Measurements from ENCODE around the gene ACSL6.

ACSL6 gene

DNA sequence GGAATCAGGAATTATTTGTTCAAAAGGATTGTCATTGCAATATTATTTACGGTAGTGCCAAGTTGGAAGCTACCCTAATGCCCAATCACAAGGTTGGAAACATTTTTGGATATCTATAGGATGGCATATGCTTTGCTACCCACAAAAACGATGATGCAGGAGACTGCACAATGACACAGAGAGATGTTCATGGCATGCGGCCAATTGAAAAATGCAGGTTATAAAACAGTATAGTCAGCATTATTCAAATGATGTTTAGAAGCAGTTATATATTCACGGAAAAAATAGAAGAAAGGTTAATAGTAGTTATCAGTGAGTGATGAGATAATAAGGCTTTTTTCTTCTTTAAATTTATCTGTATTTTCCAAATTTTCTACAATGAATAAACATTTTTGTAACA lies 5.9 kb upstream of the ACSL6 start:
- DNase-seq (ENCODE audit: low read depth), result no peak

- no peak for DNase-seq (ENCODE audit: low read depth)
Measured at GRCh38 chr5:132016721-132017250, 5.3 kb upstream of the ACSL6 start.

- no peak for DNase-seq (ENCODE audit: low read depth)
Measured at GRCh38 chr5:132013711-132014110, 2.3 kb upstream of the ACSL6 start.

DNA sequence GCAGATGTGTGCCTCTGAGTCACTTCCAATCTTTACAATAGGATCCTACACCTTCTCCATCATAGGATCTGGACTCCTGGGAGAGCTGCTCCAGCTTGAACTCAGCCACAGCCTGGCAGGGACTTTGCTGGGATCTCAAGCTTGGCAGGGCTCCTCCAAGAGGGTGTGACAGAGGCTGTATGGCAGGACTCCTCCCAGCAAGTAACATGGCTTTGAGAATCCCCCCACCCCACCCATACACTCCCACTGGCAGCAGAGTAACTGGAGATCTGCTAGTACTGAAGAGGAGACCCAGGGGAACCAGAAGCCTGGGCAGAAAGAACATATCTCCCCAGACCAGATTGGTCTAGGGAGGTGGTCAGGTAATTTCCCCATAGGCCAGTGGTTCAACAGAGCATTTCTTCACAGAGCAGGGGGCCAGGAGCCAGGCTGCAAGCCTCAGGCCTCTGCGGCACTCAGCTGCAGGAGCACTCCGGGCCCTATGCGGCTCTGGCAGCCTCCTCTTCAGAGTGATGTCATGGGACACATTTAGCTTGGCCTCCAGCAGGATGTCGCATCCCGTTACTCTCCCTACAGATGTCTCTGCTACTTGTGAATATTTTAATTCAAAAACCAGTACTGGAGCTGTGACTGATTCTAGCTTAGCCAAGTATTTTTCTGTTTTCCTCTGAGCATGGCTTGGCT lies 1.7 kb upstream of the ACSL6 start:
- no peak for DNase-seq (ENCODE audit: low read depth)

DNA sequence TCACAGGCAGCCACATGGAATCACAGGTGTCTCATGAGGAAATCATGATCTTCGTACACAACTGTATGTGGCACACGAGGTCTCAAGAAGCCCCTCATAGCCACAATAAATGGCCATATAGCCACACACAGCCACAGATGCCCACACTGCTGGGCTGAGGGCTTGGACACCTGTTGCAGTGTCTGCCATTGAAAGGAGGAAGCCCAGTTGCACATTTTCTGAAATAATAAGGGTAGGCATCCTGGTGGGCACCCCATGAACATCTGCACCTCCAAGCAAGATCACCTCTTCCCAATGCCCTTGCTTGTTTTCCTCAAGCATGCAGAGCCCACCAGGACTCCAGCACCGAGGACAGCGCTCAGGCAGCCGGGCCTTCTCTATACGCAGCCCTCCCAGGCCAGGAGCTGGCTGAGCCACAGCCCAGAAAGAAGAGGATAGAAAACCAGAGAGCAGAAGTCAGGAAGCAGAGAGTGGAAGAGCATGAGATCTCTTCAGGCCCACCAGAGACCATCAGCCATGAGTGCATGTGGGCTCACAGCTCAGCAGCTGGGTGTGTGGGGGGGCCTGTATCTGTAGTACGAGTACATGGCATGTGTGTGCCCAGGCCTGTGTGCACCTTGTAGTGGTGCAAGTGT lies 1.0 kb upstream of the ACSL6 start:
- DNase-seq (ENCODE audit: low read depth), result no peak

DNA sequence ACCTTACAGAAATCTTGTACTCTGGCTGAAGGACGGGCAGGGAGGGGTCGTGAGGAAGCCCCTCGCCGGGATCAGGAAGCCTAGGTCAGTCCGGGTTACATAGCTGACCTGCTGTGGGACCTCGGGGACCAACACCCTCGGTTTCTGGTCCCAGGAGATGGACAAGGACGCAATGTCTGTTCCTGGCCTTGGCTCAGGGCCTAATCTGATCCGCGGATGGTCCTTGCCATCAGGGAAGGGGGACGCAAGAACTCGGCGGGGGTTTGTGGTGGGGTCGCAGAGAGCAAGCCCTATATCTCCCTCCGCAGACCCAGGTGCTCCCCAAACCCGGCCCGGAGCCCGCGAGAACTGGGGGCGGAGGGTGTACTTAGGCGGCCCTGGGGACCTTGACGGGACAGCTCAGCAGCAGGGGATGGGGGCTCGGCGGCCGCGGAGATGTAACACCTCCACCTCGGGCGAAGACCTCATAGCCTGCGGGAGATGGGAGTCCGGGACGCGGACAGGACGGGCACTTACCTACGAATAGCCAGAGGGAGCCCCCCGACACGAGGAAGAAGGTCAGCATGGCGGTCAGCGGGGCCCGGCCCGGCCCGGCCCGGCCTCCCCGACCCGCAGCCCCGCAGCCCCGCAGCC lies 353 bp downstream of the ACSL6 start:
- no peak for DNase-seq (ENCODE audit: low read depth)

DNA sequence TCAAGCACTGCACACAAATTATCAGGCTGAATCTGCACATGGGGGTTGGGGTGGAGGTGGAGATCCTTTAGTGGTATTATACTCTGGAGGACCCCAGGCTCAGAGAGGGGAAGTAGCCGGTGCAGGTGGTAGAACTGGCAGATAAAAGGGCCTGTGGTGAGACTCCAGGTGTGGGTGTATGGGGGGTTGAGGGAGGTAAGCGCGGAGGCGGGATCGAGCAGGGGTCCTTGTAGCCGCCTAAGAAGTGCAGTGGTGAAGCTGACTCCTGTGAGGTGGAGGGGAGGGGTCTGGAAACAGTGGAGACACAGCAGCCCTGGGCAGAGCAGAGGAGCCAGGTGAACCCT lies 841 bp downstream of the ACSL6 start:
- DNase-seq (ENCODE audit: low read depth), result no peak

DNA sequence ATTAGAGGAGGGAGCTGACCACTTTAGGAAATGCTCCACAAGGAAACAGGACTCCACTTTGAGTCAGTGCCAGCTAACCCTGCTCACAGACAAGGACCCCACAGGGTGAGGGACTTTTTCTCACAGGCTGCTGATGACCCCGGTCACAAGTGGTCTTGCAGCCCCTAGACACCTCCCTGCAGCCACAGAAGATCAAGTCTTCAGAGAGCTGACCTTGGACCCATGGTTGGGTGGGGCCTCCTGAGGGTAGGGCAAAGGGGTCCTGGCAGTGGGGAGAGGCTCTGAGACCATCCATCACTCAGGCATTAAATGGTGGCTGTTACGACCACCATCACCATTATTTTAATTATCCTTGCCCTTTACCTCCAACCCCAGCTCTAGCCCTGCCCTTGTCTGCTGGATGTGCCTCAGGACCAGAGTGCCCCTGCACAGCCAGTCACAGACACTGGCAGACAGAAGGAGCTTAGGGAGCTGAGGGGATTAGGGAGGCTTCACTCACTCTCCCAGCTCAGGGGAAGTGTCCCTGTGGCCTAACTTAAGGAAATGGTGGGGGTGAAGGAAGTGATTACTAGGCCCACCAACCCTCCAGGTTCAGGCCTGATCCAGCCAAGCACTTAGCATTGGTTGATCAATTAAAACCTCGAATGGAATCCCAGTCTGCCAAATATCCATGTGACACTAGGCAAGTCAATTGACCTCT lies 1.6 kb downstream of the ACSL6 start:
- no peak for DNase-seq (ENCODE audit: low read depth)

DNA sequence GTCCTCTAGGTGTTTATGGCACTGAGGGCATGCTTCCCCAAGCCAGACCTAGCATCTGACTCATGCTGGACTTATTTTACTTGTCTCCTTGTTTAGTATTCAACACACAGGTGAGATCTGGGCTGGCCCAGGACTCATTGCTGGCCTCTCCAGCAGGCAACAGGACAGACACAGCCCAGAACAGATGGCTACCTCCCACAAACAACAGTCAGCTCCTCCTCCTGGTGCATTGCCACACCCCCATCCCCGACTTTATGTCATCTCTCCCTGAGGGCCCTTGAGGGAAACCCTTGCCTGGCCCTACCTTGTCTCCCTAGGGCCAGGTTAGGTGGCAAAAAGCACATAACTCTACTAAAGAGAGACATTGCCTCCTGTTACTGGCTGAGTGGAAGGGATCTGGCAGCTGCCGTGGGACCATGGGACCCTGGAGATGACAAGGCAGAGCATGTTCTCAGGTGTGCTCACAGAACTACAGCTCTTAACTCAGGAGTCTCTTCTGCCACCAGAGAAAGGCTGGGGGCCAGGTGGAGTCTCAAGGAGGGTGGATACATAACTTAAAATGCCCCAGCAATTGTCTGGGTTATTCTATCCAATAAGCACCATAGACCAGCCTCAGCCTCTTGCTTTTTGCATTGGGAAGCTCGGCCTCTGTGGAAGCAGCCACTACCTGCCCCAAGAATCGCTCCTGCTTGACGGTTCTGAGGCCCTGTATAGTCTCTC lies 2.3 kb downstream of the ACSL6 start:
- DNase-seq (ENCODE audit: low read depth), result no peak

GRCh38 chr5:132008163-132008473 lies 3.3 kb downstream of the ACSL6 start:
- DNase-seq (ENCODE audit: low read depth), result no peak

- peak; percentile 41 for DNase-seq (ENCODE audit: low read depth)
Measured at GRCh38 chr5:132007399-132008162, 3.9 kb downstream of the ACSL6 start.

DNA sequence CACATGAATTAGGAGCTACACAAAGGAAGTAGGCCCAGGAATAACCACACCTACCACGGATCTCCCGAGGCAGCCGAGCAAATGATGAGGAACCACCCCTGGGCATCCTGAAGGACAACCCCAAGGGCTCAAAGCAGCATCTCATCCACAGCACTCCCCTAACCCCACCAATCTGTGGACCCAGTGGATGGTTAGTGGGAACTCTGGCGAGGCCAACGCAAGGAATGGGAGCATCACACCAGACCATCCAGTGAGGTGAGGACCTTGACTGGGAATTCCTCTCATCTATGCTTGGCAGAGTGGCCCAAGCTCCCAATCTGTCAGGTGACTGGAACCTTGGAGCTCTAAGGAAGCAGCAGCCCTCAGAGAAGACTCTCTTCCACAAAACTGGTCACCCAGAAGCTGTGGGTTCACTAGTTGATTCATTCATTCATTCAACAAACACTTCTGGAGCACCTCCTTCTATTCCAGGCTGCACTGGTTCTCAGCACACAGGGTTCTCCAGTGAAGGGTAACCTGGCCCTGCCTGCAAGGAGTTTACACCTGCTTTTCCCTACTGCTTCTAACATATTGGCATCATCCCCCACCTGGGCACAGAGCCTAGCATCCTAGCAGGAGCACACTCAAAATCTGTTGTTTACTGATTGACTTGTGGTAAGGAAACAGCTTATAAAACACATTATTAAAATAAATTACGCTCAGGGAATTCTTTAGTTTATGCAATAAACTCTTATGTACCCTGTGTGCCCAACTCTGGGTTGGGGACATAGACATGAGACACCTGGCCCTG lies 4.9 kb downstream of the ACSL6 start:
- no peak for DNase-seq (ENCODE audit: low read depth)

DNA sequence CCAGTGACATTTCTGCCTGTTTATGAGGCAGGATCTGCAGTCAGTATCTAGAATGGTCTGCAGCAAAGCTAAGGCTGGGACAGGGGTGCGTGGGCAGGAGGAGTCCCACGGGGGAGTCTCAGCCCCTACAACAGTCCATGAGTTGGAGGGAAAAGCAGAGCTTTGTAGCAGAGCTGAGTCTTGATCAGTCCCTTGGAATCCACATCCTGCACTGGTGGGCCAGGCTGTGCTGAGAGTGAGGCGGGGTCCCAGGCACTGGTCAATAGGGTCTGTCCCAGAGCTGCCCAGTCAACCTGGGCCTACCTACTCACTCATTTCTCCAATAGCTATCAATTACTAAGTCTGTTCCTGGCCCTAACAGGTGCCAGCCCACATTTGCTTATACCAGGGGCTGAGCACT lies 5.9 kb downstream of the ACSL6 start:
- no peak for DNase-seq (ENCODE audit: low read depth)

GRCh38 chr5:132003982-132004381 lies 7.5 kb downstream of the ACSL6 start:
- DNase-seq (ENCODE audit: low read depth), result no peak

- DNase-seq (ENCODE audit: low read depth), result no peak
Measured at GRCh38 chr5:132003170-132003744, 8.2 kb downstream of the ACSL6 start.

DNA sequence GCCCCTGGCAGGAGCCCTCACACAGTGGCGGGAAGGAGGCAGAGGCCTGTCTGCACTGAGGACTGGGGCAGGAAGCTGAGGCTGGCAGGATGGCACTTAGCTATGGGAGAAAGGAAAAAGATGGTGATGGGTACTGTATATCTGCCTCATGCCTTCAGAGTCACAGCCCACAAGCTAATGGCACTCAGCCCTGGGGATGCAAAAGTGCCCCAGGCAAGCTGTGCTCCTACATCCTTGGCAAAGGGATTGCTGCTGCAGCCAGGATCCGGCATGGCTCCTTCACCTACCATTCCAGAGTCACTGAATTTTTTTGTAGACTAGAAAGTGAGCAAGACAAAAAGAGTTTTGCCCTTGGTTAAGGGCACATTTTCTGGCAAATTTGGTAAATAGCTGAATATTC lies 8.7 kb downstream of the ACSL6 start:
- DNase-seq (ENCODE audit: low read depth), result no peak

- no peak for DNase-seq (ENCODE audit: low read depth)
Measured at GRCh38 chr5:132001647-132002561, 9.6 kb downstream of the ACSL6 start.

DNA sequence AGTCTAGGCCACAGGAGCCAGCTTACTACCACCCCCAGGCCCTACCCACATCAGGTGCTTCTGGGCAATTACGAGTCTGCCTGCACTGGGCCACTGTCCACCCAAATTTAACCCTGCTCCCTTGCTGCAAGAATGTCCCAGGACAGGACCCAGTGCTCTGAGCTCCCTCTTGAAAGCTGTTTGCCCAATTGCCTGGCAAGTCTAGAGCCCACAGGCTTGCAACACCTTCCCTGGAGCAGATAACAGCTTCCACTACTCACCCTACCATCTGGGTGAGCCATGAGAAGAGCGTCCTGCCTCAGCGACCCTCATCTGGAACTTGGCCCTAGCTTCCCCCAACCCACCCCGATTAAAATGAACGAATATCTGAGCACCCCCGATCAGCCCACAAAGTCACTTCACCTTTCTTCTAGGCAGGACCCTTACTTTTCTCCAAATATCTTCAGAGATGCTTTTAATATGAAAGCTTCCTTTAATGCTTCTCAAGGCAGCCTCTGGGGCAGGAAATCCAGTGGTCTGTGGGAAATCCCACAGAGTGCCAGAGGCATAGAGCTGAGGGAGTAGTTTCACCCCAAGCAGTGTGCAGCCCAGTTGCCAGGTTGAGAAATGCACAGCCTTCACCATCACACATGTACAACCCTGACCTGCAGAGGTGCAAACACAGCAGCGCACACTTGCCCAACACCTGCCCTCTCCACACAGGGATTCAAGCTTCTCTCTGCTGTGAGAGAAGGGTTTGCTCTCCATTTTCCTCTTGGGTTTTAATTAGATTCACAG lies 10.6 kb downstream of the ACSL6 start:
- DNase-seq (ENCODE audit: low read depth), result peak; percentile 39

DNA sequence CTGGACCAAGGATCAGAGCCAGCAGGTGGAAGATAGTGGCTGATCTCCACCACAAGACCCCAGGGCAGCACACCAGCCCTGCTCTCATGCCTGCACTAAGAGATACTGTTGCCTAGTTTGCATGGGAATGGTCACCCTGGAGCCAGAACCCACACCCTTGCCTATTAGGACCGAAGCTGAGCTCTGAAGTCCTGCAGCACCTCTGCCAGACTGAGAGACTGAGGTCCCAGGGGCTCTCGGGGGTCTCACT lies 11.3 kb downstream of the ACSL6 start:
- no peak for DNase-seq (ENCODE audit: low read depth)
